ENCODE data around the gene CLDND1.

The CLDND1 gene

GRCh38 chr3:98531622-98532274 is 9.0 kb upstream of the CLDND1 start, which contains the start of gene GPR15:
Gene GPR15, plus strand, starts transcription at chr3:98531978. Its CDS starts 56 bp downstream, at chr3:98532034.
- peak; percentile 24 for DNase-seq (ENCODE audit: low spot score)
- in situ Hi-C loops (cut with MboI; ENCODE audit: low sequenced_read_pairs, unreplicated experiment), result no loop called here

GRCh38 chr3:98530676-98531075 is 8.0 kb upstream of the CLDND1 start:
- DNase-seq (ENCODE audit: low spot score), result no peak
- no peak for TF ChIP-seq CTCF (IDR thresholded peaks at IDR 0.05; ENCODE audit: borderline replicate concordance, control extremely low read depth, extremely low read depth, insufficient read depth, missing control alignments)

More at GRCh38 chr3:98531622-98532274, 9.0 kb upstream of the CLDND1 start, which contains the start of gene GPR15:
- TF ChIP-seq CTCF (IDR thresholded peaks at IDR 0.05; ENCODE audit: borderline replicate concordance, control extremely low read depth, extremely low read depth, insufficient read depth, missing control alignments), result no peak

GRCh38 chr3:98529856-98530459 is 7.3 kb upstream of the CLDND1 start:
- DNase-seq (ENCODE audit: low spot score), result no peak
- in situ Hi-C loops (cut with MboI; ENCODE audit: low sequenced_read_pairs, unreplicated experiment), result no loop called here
- TF ChIP-seq CTCF (IDR thresholded peaks at IDR 0.05; ENCODE audit: borderline replicate concordance, control extremely low read depth, extremely low read depth, insufficient read depth, missing control alignments), result no peak

More at GRCh38 chr3:98530676-98531075, 8.0 kb upstream of the CLDND1 start:
- in situ Hi-C loops (cut with MboI; ENCODE audit: low sequenced_read_pairs, unreplicated experiment), result no loop called here

GRCh38 chr3:98528474-98529346 is 6.0 kb upstream of the CLDND1 start:
- in situ Hi-C loops (cut with MboI; ENCODE audit: low sequenced_read_pairs, unreplicated experiment), result no loop called here
- no peak for TF ChIP-seq CTCF (IDR thresholded peaks at IDR 0.05; ENCODE audit: borderline replicate concordance, control extremely low read depth, extremely low read depth, insufficient read depth, missing control alignments)
- DNase-seq (ENCODE audit: low spot score), result no peak

GRCh38 chr3:98525494-98525893 is 2.8 kb upstream of the CLDND1 start:
- in situ Hi-C loops (cut with MboI; ENCODE audit: low sequenced_read_pairs, unreplicated experiment), result no loop called here
- no peak for TF ChIP-seq CTCF (IDR thresholded peaks at IDR 0.05; ENCODE audit: borderline replicate concordance, control extremely low read depth, extremely low read depth, insufficient read depth, missing control alignments)
- peak; percentile 36 for DNase-seq (ENCODE audit: low spot score)

- TF ChIP-seq CTCF (IDR thresholded peaks at IDR 0.05; ENCODE audit: borderline replicate concordance, control extremely low read depth, extremely low read depth, insufficient read depth, missing control alignments), result no peak
- peak; percentile 41 for DNase-seq (ENCODE audit: low spot score)
- in situ Hi-C loops (cut with MboI; ENCODE audit: low sequenced_read_pairs, unreplicated experiment), result no loop called here
These were observed 682 bp downstream of the CLDND1 start for GRCh38 chr3:98521897-98522543.

Data from GM13976 (cell line).